Measurements from ENCODE around the gene PPP2R3B. TPM values are rescaled to one million over a fixed set of nuclear protein-coding genes. Genes with fewer than 3 reads are reported as not detected.
A peak's percentile ranks its signal among the peaks of the same experiment; 100 is the strongest.

The PPP2R3B gene
- total and polyA plus RNA-seq, 2 of the 13 experiments (the other 11 are each of a cell fraction or from before 2014, with no cell fraction given) = 17.0 to 21.4 TPM

- TF ChIP-seq ZFP91 (CRISPR knock-in tag; IDR thresholded peaks at IDR 0.05; ENCODE audit: borderline replicate concordance) (peak; percentile 44; the same call in 1 of the 2 replicates), ZHX2 (IDR thresholded peaks at IDR 0.05; ENCODE audit: low read depth) (no peak), ZHX2 (CRISPR knock-in tag; IDR thresholded peaks at IDR 0.05; ENCODE audit: borderline replicate concordance) (no peak), ZNF207 (IDR thresholded peaks at IDR 0.05; ENCODE audit: borderline replicate concordance) (no peak), ZNF703 (CRISPR knock-in tag; IDR thresholded peaks at IDR 0.05; ENCODE audit: borderline replicate concordance) (no peak), TSC22D2 (CRISPR knock-in tag; IDR thresholded peaks at IDR 0.05; ENCODE audit: borderline replicate concordance) (no peak), SOX5 (CRISPR knock-in tag; IDR thresholded peaks at IDR 0.05; ENCODE audit: borderline replicate concordance) (no peak), NR2F2 (IDR thresholded peaks at IDR 0.05; ENCODE audit: borderline replicate concordance, low read depth) (no peak), ZNF614 (CRISPR knock-in tag; IDR thresholded peaks at IDR 0.05; ENCODE audit: borderline replicate concordance) (no peak), SNAPC2 (CRISPR knock-in tag; IDR thresholded peaks at IDR 0.05) (no peak), ZBTB26 (CRISPR knock-in tag; IDR thresholded peaks at IDR 0.05; ENCODE audit: borderline replicate concordance) (no peak), ZNF879 (CRISPR knock-in tag; IDR thresholded peaks at IDR 0.05) (no peak), ZNF615 (CRISPR knock-in tag; IDR thresholded peaks at IDR 0.05; ENCODE audit: borderline replicate concordance) (no peak), DNMT1 (CRISPR knock-in tag; IDR thresholded peaks at IDR 0.05) (no peak), MXI1 (IDR thresholded peaks at IDR 0.05; ENCODE audit: borderline replicate concordance, low read depth, low read length) (no peak), FOXK2 (IDR thresholded peaks at IDR 0.05) (no peak), ZNF543 (CRISPR knock-in tag; IDR thresholded peaks at IDR 0.05) (no peak), ATRX (CRISPR knock-in tag; IDR thresholded peaks at IDR 0.05; ENCODE audit: borderline replicate concordance) (no peak), HMG20B (CRISPR knock-in tag; conservative IDR thresholded peaks at IDR 0.05) (no peak), ZNF235 (CRISPR knock-in tag; IDR thresholded peaks at IDR 0.05; ENCODE audit: borderline replicate concordance) (no peak), ZNF44 (CRISPR knock-in tag; IDR thresholded peaks at IDR 0.05) (no peak), TBL1XR1 (IDR thresholded peaks at IDR 0.05; ENCODE audit: borderline replicate concordance, low read length, partially characterized antibody) (no peak), KLF6 (CRISPR knock-in tag; IDR thresholded peaks at IDR 0.05) (peak; percentile 40; the same call in 1 of the 2 replicates)
Measured at GRCh38 chrX:373641-374471, 12.9 kb downstream of the PPP2R3B start (continued).

Measured in HepG2 (cell line).